KOPT-K1 (cell line): ENCODE results near the gene SAMD4A.

ENCODE experiments used
- H3K27ac ChIP-seq: fragments of 200-600 bp; sonication (generic); 2 replicates; pipeline ENCODE4 v1.5.1; 2016; ENCODE audit warnings: antibody characterized with exemption, mild to moderate bottlenecking, low read depth, low read length; ENCODE audit not compliant: poor library complexity, severe bottlenecking
- H3K36me3 ChIP-seq: fragments of 200-600 bp; sonication (generic); 2 replicates; pipeline ENCODE4 v1.5.1; 2017; ENCODE audit warnings: antibody characterized with exemption, mild to moderate bottlenecking, low read length, moderate library complexity; ENCODE audit not compliant: insufficient read depth
- H3K9me3 ChIP-seq: fragments of 200-600 bp; sonication (generic); 2 replicates; pipeline ENCODE4 v1.5.1; 2017; ENCODE audit warnings: antibody characterized with exemption, low read length, mild to moderate bottlenecking; ENCODE audit not compliant: insufficient read depth, poor library complexity, severe bottlenecking

The SAMD4A gene

DNA sequence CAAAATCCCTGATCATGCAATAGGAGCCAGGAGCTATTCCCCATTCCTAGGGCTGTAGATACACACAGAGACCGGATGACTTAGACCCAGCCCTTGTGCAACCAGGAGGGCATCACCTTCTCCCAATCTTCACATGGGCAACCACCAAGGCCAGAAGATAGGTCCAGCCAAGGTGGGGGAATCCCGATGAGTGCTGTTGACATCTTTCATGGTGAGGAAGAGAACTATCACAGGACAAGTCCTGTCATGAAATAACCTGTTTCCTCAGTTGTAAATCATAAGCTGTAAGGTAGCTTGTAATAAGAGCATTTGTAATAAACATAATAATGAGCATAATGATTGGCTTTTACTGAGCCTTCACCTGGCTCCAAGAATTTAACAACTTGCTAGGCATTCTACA lies 246.2 kb downstream of the SAMD4A start:
- no peaks in the 10 kb centered on the region for H3K36me3 ChIP-seq
- no peak overlapping the region for H3K27ac ChIP-seq
- no peaks in the 10 kb centered on the region for H3K9me3 ChIP-seq

- Histone ChIP-seq H3K27ac (no peak overlapping the region), H3K9me3 (no peaks in the 10 kb centered on the region), H3K36me3 (no peaks in the 10 kb centered on the region)
Measured at GRCh38 chr14:54814076-54814475, 247.1 kb downstream of the SAMD4A start.

GRCh38 chr14:54815016-54815415 lies 248.1 kb downstream of the SAMD4A start:
- H3K36me3 ChIP-seq: no peaks in the 10 kb centered on the region
- no peak overlapping the region for H3K27ac ChIP-seq
- H3K9me3 ChIP-seq: no peaks in the 10 kb centered on the region

DNA sequence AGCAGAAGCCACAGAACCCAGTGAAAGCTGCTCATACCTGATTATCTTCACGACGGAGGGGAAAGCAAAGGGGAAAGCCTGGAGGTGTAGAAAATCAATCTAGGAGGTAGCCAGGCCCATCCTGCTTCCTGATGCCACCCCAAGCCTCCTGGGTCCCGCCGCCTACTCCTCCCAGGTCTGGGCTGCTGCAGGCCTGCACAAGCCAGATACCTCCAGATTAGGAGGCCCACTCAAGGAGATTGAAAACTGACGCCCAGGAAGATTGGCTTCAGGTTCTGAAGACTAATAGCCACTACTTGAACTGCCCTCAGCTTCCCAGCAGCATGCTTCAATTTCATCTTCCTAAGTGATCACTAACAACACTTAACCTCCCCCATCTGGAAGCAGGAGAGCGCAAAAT lies 248.6 kb downstream of the SAMD4A start:
- H3K27ac ChIP-seq: no peak overlapping the region
- H3K9me3 ChIP-seq: no peaks in the 10 kb centered on the region
- H3K36me3 ChIP-seq: no peaks in the 10 kb centered on the region

- H3K27ac ChIP-seq: no peak overlapping the region
Measured at GRCh38 chr14:54816450-54816849, 249.5 kb downstream of the SAMD4A start.

DNA sequence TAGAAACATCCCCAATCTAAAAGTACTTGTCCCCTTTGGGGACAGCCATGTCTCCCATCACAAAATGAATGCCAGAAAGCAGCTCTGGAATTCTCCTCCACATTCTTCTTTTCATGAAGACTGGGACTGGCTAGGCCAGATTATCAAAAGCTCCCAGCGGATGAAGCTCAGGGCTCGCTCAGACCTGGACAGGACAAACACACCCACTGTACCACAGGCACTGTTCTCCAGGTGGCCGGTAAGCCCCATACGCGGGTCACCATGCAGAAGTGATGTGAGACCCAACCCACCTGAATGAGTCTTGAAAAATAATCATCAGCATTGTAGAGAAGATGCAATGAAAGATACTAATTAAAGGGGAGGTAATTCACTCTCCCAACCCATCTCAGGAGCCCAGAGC lies 250.6 kb downstream of the SAMD4A start:
- H3K36me3 ChIP-seq: no peaks in the 10 kb centered on the region
- no peak overlapping the region for H3K27ac ChIP-seq
- no peaks in the 10 kb centered on the region for H3K9me3 ChIP-seq

More at GRCh38 chr14:54816450-54816849, 249.5 kb downstream of the SAMD4A start:
- Histone ChIP-seq H3K9me3 (no peaks in the 10 kb centered on the region), H3K36me3 (no peaks in the 10 kb centered on the region)

- no peaks in the 10 kb centered on the region for H3K36me3 ChIP-seq
- no peak overlapping the region for H3K27ac ChIP-seq
- peaks cover 5% of the 10 kb centered on the region for H3K9me3 ChIP-seq
Measured at GRCh38 chr14:54818201-54819133, 251.5 kb downstream of the SAMD4A start.

DNA sequence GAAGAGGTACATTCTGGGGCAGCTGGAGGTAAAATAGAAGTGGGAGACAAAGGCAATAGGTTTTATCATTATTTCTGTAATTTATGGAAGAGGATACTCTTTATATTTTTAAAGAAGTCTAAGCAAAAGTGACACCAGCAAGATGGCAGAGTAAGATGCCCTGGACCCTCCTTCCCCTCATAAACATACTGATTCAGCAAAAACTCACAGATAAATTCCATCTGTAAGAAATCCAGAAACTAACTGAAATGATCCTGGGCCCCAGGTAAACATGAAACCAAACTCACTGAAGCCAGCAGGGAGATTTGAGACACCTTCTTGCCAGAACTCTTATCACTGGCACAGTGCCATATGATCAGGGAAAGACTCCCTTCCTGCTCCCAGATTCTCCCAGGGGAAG lies 255.8 kb downstream of the SAMD4A start:
- Histone ChIP-seq H3K9me3 (peaks cover 15% of the 10 kb centered on the region), H3K36me3 (no peaks in the 10 kb centered on the region), H3K27ac (no peak overlapping the region)

DNA sequence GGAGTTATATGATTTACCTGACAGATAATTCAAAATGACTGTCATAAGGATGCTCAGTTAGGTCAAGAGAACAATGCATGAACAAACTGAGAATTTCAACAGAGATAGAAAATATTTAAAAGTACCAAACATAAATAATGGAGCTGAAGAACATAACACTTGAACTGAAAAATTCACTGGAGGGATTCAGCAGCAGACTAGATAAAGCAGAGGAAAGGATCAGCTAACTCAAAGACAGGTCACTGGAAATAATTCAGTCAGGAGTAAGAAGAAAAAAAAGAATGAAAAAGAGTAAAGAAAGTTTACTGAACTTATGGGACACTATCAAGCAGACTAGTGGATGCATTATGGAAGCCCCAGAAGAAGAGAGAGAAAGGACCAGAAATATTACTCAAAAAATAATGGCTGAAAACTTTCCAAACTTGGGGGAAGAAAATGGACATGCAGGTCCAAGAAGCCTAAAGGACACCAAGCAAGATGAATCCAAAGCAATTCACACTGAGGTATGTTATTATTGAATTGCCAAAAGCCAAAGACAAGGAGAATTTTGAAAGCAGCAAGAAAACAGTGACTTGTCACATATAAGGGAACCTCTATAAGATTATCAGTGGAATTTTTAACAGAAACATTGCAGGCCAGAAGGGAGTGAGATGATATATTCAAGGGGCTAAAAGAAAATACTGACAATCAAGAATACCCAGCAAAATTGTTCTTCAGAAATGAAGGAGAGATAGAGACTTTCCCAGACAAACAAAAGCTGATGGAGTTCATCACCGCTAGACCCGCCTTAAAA lies 257.0 kb downstream of the SAMD4A start:
- Histone ChIP-seq H3K27ac (no peak overlapping the region), H3K36me3 (no peaks in the 10 kb centered on the region), H3K9me3 (peaks cover 15% of the 10 kb centered on the region)

DNA sequence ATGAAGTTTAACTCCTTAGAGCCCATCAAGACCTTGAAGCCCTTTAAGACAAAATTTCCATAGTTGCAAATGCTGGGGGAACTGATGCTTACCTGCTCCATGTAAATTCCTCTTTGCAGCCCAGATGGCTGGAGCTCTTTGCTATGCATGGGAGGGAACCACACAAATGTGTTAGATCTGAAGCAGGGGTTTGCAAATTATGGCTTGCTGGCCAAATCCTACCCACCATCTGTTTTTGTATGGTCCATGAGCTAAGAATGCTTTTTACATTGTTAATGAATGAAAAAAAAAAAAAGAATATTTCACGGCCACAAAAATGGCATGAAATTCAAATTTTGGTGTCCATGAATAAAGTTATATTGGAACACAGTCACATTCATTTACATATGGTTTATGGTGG lies 261.1 kb downstream of the SAMD4A start:
- H3K9me3 ChIP-seq: peaks cover 14% of the 10 kb centered on the region
- H3K36me3 ChIP-seq: no peaks in the 10 kb centered on the region
- H3K27ac ChIP-seq: no peak overlapping the region

- Histone ChIP-seq H3K27ac (no peak overlapping the region), H3K9me3 (no peaks in the 10 kb centered on the region), H3K36me3 (no peaks in the 10 kb centered on the region)
Measured at GRCh38 chr14:54829486-54830224, 262.7 kb downstream of the SAMD4A start.

DNA sequence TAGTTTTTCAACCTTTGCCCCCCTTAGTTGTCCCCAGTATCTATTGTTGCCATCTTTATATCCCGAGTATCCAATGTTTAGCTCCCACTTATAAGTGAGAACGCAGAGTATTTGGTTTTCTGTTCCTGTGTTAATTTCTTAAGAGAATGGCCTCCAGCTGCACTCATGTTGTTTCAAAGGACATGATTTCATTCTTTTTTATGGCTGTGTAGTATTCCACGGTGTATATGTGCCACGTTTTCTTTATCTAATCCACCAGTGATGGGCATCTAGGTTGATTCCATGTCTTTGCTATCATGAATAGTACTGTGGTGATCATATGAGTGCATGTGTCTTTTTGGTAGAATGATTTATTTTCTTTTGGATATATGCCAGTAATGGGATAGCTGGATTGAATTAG lies 263.7 kb downstream of the SAMD4A start:
- Histone ChIP-seq H3K36me3 (no peaks in the 10 kb centered on the region), H3K9me3 (no peaks in the 10 kb centered on the region)

DNA sequence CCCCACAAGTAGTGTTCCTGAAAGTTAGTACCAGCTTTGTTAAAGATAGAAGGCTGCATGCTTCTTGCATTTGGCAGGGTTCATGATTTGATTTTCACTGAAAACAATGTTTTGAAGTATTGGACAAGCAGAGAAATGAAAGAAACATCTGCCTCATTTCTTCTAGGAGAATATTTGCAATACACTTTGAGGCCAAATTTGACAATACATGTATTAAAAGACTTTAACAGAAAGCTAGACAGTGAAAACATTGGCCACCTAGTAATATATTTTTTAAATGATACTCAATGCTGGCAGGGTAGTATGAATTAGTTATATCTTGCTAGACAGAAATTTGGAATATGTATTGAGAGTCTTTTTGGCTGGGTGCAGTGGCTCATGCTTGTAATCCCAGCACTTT lies 267.2 kb downstream of the SAMD4A start:
- Histone ChIP-seq H3K27ac (no peak overlapping the region), H3K9me3 (no peaks in the 10 kb centered on the region), H3K36me3 (no peaks in the 10 kb centered on the region)

More for the DNA sequence above, 263.7 kb downstream of the SAMD4A start:
- no peak overlapping the region for H3K27ac ChIP-seq

GRCh38 chr14:54834727-54835126 lies 267.8 kb downstream of the SAMD4A start:
- Histone ChIP-seq H3K36me3 (peaks cover 1% of the 10 kb centered on the region; the same call in 1 of the 2 replicates), H3K27ac (no peak overlapping the region), H3K9me3 (no peaks in the 10 kb centered on the region)

DNA sequence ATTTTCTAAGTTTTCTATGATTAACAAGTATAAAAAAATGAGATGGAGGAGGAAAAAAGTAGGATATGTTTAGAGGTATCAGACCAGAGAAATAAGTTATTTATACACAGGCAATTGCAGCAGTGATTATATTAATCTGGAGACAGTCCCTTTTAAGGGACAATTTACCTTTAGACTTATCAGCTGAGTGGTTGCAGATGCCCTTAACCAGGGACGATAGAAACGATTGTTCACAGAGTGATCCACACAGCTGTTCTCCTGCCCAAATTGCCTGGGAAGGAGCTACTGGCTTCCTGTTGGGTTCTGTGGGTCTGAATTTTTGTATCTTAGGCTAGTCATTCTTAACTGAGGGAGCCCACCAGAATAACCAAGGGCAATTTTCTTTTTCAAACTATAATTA lies 269.3 kb downstream of the SAMD4A start:
- H3K9me3 ChIP-seq: no peaks in the 10 kb centered on the region
- no peak overlapping the region for H3K27ac ChIP-seq
- H3K36me3 ChIP-seq: peaks cover 16% of the 10 kb centered on the region
